ENCODE data around the gene EPSTI1.
"Not testable (repeated sequence)": the region's sequence is repeated elsewhere in the genome, so short reads cannot be mapped to it uniquely, and the experiment has no call there.

Gene EPSTI1

GRCh38 chr13:42999491-42999890 lies 7.5 kb upstream of the EPSTI1 start:
- H3K27me3 ChIP-seq (ENCODE audit: insufficient read depth, low read length) = no peaks in the 10 kb centered on the region
- H3K9me3 ChIP-seq (ENCODE audit: low read length) = no peaks in the 10 kb centered on the region
- no peak overlapping the region for H2AFZ ChIP-seq (ENCODE audit: low read depth, low read length)
- H3K36me3 ChIP-seq (ENCODE audit: insufficient read depth, low read length) = no peaks in the 10 kb centered on the region
- no peak overlapping the region for H3K4me3 ChIP-seq (ENCODE audit: low read length)
- no peaks in the 10 kb centered on the region for H3K4me1 ChIP-seq (ENCODE audit: insufficient read depth, low read length)

- no peaks in the 10 kb centered on the region for H3K4me1 ChIP-seq (ENCODE audit: insufficient read depth, low read length)
- no peak overlapping the region for H3K4me3 ChIP-seq (ENCODE audit: low read length)
- H2AFZ ChIP-seq (ENCODE audit: low read depth, low read length) = no peak overlapping the region
- H3K27me3 ChIP-seq (ENCODE audit: insufficient read depth, low read length) = peaks cover 8% of the 10 kb centered on the region
- H3K36me3 ChIP-seq (ENCODE audit: insufficient read depth, low read length) = no peaks in the 10 kb centered on the region
- no peaks in the 10 kb centered on the region for H3K9me3 ChIP-seq (ENCODE audit: low read length)
Measured at GRCh38 chr13:42997381-42997780, 5.3 kb upstream of the EPSTI1 start.

- Histone ChIP-seq H3K27me3 (ENCODE audit: insufficient read depth, low read length) (peaks cover 16% of the 10 kb centered on the region), H3K4me3 (ENCODE audit: low read length) (no peak overlapping the region), H3K4me1 (ENCODE audit: insufficient read depth, low read length) (peaks cover 3% of the 10 kb centered on the region), H2AFZ (ENCODE audit: low read depth, low read length) (no peak overlapping the region), H3K36me3 (ENCODE audit: insufficient read depth, low read length) (no peaks in the 10 kb centered on the region), H3K9me3 (ENCODE audit: low read length) (no peaks in the 10 kb centered on the region)
Measured at GRCh38 chr13:42996584-42996983, 4.5 kb upstream of the EPSTI1 start.

GRCh38 chr13:42994878-42995277 lies 2.8 kb upstream of the EPSTI1 start:
- Histone ChIP-seq H3K4me3 (ENCODE audit: low read length) (no peak overlapping the region), H3K27me3 (ENCODE audit: insufficient read depth, low read length) (peaks cover 22% of the 10 kb centered on the region), H3K4me1 (ENCODE audit: insufficient read depth, low read length) (peaks cover 7% of the 10 kb centered on the region), H2AFZ (ENCODE audit: low read depth, low read length) (no peak overlapping the region), H3K9me3 (ENCODE audit: low read length) (no peaks in the 10 kb centered on the region), H3K36me3 (ENCODE audit: insufficient read depth, low read length) (no peaks in the 10 kb centered on the region)

- peaks cover 22% of the 10 kb centered on the region for H3K27me3 ChIP-seq (ENCODE audit: insufficient read depth, low read length)
- H3K4me3 ChIP-seq (ENCODE audit: low read length) = no peak overlapping the region
Measured at GRCh38 chr13:42992764-42993122, 702 bp upstream of the EPSTI1 start.

GRCh38 chr13:42991233-42991897 lies 676 bp downstream of the EPSTI1 start:
- H3K4me3 ChIP-seq (ENCODE audit: low read length); H3K9me3 ChIP-seq (ENCODE audit: low read length); H3K4me1 ChIP-seq (ENCODE audit: insufficient read depth, low read length); H3K36me3 ChIP-seq (ENCODE audit: insufficient read depth, low read length); H2AFZ ChIP-seq (ENCODE audit: low read depth, low read length): not testable (repeated sequence)
- peaks cover 22% of the 10 kb centered on the region for H3K27me3 ChIP-seq (ENCODE audit: insufficient read depth, low read length)

More at GRCh38 chr13:42992764-42993122, 702 bp upstream of the EPSTI1 start:
- Histone ChIP-seq H3K4me1 (ENCODE audit: insufficient read depth, low read length) (peaks cover 7% of the 10 kb centered on the region), H3K9me3 (ENCODE audit: low read length) (no peaks in the 10 kb centered on the region), H3K36me3 (ENCODE audit: insufficient read depth, low read length) (no peaks in the 10 kb centered on the region), H2AFZ (ENCODE audit: low read depth, low read length) (no peak overlapping the region)

GRCh38 chr13:42990291-42991232 lies 1.5 kb downstream of the EPSTI1 start:
- peaks cover 7% of the 10 kb centered on the region for H3K4me1 ChIP-seq (ENCODE audit: insufficient read depth, low read length)
- H3K36me3 ChIP-seq (ENCODE audit: insufficient read depth, low read length) = no peaks in the 10 kb centered on the region
- no peak overlapping the region for H2AFZ ChIP-seq (ENCODE audit: low read depth, low read length)
- H3K9me3 ChIP-seq (ENCODE audit: low read length) = no peaks in the 10 kb centered on the region
- H3K4me3 ChIP-seq (ENCODE audit: low read length) = no peak overlapping the region
- H3K27me3 ChIP-seq (ENCODE audit: insufficient read depth, low read length) = peaks cover 22% of the 10 kb centered on the region

GRCh38 chr13:42986176-42986574 lies 5.9 kb downstream of the EPSTI1 start:
- Histone ChIP-seq H3K9me3 (ENCODE audit: low read length) (no peaks in the 10 kb centered on the region), H3K36me3 (ENCODE audit: insufficient read depth, low read length) (no peaks in the 10 kb centered on the region), H3K4me1 (ENCODE audit: insufficient read depth, low read length) (peaks cover 4% of the 10 kb centered on the region), H2AFZ (ENCODE audit: low read depth, low read length) (no peak overlapping the region), H3K27me3 (ENCODE audit: insufficient read depth, low read length) (peaks cover 4% of the 10 kb centered on the region), H3K4me3 (ENCODE audit: low read length) (no peak overlapping the region)

- H3K4me3 ChIP-seq (ENCODE audit: low read length) = no peak overlapping the region
Measured at GRCh38 chr13:42985312-42986175, 6.5 kb downstream of the EPSTI1 start.

GRCh38 chr13:42984691-42985090 lies 7.3 kb downstream of the EPSTI1 start:
- Histone ChIP-seq H2AFZ (ENCODE audit: low read depth, low read length) (no peak overlapping the region), H3K4me3 (ENCODE audit: low read length) (no peak overlapping the region), H3K9me3 (ENCODE audit: low read length) (no peaks in the 10 kb centered on the region), H3K4me1 (ENCODE audit: insufficient read depth, low read length) (no peaks in the 10 kb centered on the region), H3K27me3 (ENCODE audit: insufficient read depth, low read length) (no peaks in the 10 kb centered on the region), H3K36me3 (ENCODE audit: insufficient read depth, low read length) (no peaks in the 10 kb centered on the region)

More at GRCh38 chr13:42985312-42986175, 6.5 kb downstream of the EPSTI1 start:
- Histone ChIP-seq H3K9me3 (ENCODE audit: low read length) (no peaks in the 10 kb centered on the region), H3K27me3 (ENCODE audit: insufficient read depth, low read length) (no peaks in the 10 kb centered on the region), H2AFZ (ENCODE audit: low read depth, low read length) (no peak overlapping the region), H3K4me1 (ENCODE audit: insufficient read depth, low read length) (peaks cover under 1% of the 10 kb centered on the region), H3K36me3 (ENCODE audit: insufficient read depth, low read length) (no peaks in the 10 kb centered on the region)

GRCh38 chr13:42984026-42984425 lies 8.0 kb downstream of the EPSTI1 start:
- Histone ChIP-seq H2AFZ (ENCODE audit: low read depth, low read length) (no peak overlapping the region), H3K4me1 (ENCODE audit: insufficient read depth, low read length) (no peaks in the 10 kb centered on the region), H3K4me3 (ENCODE audit: low read length) (no peak overlapping the region), H3K9me3 (ENCODE audit: low read length) (no peaks in the 10 kb centered on the region), H3K36me3 (ENCODE audit: insufficient read depth, low read length) (no peaks in the 10 kb centered on the region), H3K27me3 (ENCODE audit: insufficient read depth, low read length) (no peaks in the 10 kb centered on the region)

- no peaks in the 10 kb centered on the region for H3K27me3 ChIP-seq (ENCODE audit: insufficient read depth, low read length)
- no peaks in the 10 kb centered on the region for H3K4me1 ChIP-seq (ENCODE audit: insufficient read depth, low read length)
- H3K4me3 ChIP-seq (ENCODE audit: low read length) = no peak overlapping the region
- H2AFZ ChIP-seq (ENCODE audit: low read depth, low read length) = no peak overlapping the region
- no peaks in the 10 kb centered on the region for H3K36me3 ChIP-seq (ENCODE audit: insufficient read depth, low read length)
- no peaks in the 10 kb centered on the region for H3K9me3 ChIP-seq (ENCODE audit: low read length)
Measured at GRCh38 chr13:42981853-42982252, 10.2 kb downstream of the EPSTI1 start.

GRCh38 chr13:42981317-42981716 lies 10.7 kb downstream of the EPSTI1 start:
- no peaks in the 10 kb centered on the region for H3K9me3 ChIP-seq (ENCODE audit: low read length)

More at GRCh38 chr13:42981317-42981716, 10.7 kb downstream of the EPSTI1 start:
- Histone ChIP-seq H3K4me1 (ENCODE audit: insufficient read depth, low read length) (no peaks in the 10 kb centered on the region), H3K36me3 (ENCODE audit: insufficient read depth, low read length) (no peaks in the 10 kb centered on the region), H3K27me3 (ENCODE audit: insufficient read depth, low read length) (no peaks in the 10 kb centered on the region), H3K4me3 (ENCODE audit: low read length) (no peak overlapping the region), H2AFZ (ENCODE audit: low read depth, low read length) (no peak overlapping the region)
